GM12878 (cell line): ENCODE results near the gene NOL4L. TPM values are rescaled to one million over a fixed set of nuclear protein-coding genes. Genes with fewer than 3 reads are reported as not detected.
"Not testable (repeated sequence)": the region's sequence is repeated elsewhere in the genome, so short reads cannot be mapped to it uniquely, and the experiment has no call there.

ENCODE experiments used
- ATAC-seq: fragments of 200-7000 bp; cut with Tn5 transposase; 3 replicates; pipeline ENCODE4 v1.9.1; 2020; ENCODE audit warnings: mild to moderate bottlenecking, moderate library complexity
- BruUV-seq: library from RNA; stranded (reverse); fragments of 400-500 nt; replicated peaks from 2 replicates; lab custom pipeline; 2021; lab: Mats Ljungman, UMichigan
- CTCF ChIA-PET: fragments of 300-600 bp; sonication (Branson Sonifier 250); formaldehyde crosslinking; extraction: SDS; loops from one replicate; lab custom pipeline; 2021; ENCODE audit warnings: inconsistent platforms; lab: Yijun Ruan, JAX
- POLR2A ChIA-PET: fragments of 350-600 bp; formaldehyde crosslinking; extraction: SDS; loops from one replicate; lab custom pipeline; 2021; ENCODE audit warnings: inconsistent platforms; lab: Charles Lee
- RAD21 ChIA-PET: fragments of 300-600 bp; sonication (Branson Sonifier 250); formaldehyde crosslinking; loops from one replicate; lab custom pipeline; 2023; ENCODE audit warnings: antibody characterized with exemption; ENCODE audit not compliant: unreplicated experiment; lab: Charles Lee
- SMC1A ChIA-PET: fragments of 300-600 bp; sonication (Branson Sonifier 250); formaldehyde crosslinking; loops from one replicate; lab custom pipeline; 2023; ENCODE audit not compliant: unreplicated experiment, uncharacterized antibody; lab: Charles Lee
- DNase-seq: peaks from one replicate; pipeline ENCODE4 v3.0.0-alpha.2; 2011; ENCODE audit warnings: low read depth, low spot score
- FAIRE-seq: peaks from 3 replicates; lab custom pipeline; 2011; peaks lifted over from hg19 to GRCh38; lab: Jason Lieb, UNC
- H2AFZ ChIP-seq: 2 replicates; pipeline ENCODE4 v1.6.0; 2011; ENCODE audit warnings: low read depth, low read length, control low read depth; ENCODE audit not compliant: control insufficient read depth
- H3K27ac ChIP-seq: 2 replicates; pipeline ENCODE4 v1.5.1; 2011; ENCODE audit warnings: control low read depth; ENCODE audit not compliant: control insufficient read depth, insufficient read depth
- H3K27me3 ChIP-seq, 2 experiments: replicated peaks in 1 of 2; 2 replicates each; pipeline versions ENCODE4 v1.6.0 to v1.6.1; 2011; ENCODE audit warnings: low read length in 1 of 2; ENCODE audit not compliant: control insufficient read depth in 2 of 2, insufficient read depth in 2 of 2
- H3K36me3 ChIP-seq, 2 experiments: 2 replicates each; pipeline ENCODE4 v1.5.1; 2011; ENCODE audit warnings: low read length in 1 of 2; ENCODE audit not compliant: control insufficient read depth in 2 of 2, insufficient read depth in 2 of 2
- H3K4me1 ChIP-seq: 2 replicates; pipeline ENCODE4 v1.6.1; 2011; ENCODE audit warnings: mild to moderate bottlenecking, low read length, moderate library complexity, mixed read lengths; ENCODE audit not compliant: control insufficient read depth, insufficient read depth
- H3K4me2 ChIP-seq: 2 replicates; pipeline ENCODE4 v1.6.0; 2011; ENCODE audit warnings: control low read depth; ENCODE audit not compliant: control insufficient read depth, insufficient read depth
- H3K4me3 ChIP-seq: fragments of 200-600 bp; sonication (generic); 2 replicates; pipeline ENCODE4 v1.5.1; 2016
- H3K79me2 ChIP-seq: 2 replicates; pipeline ENCODE4 v1.6.0; 2011; ENCODE audit warnings: low read length; ENCODE audit not compliant: control insufficient read depth, insufficient read depth
- H3K9ac ChIP-seq: 2 replicates; pipeline ENCODE4 v1.8.0; 2011; ENCODE audit warnings: low read length, control low read depth, mixed read lengths; ENCODE audit not compliant: control insufficient read depth, insufficient read depth
- H3K9me3 ChIP-seq: replicated peaks from 3 replicates; pipeline ENCODE4 v1.5.1; 2011; ENCODE audit warnings: mild to moderate bottlenecking, low read length; ENCODE audit not compliant: control insufficient read depth, insufficient read depth
- H4K20me1 ChIP-seq: 2 replicates; pipeline ENCODE4 v1.6.0; 2011; ENCODE audit not compliant: control insufficient read depth, insufficient read depth
- BCL3 ChIP-seq: IDR thresholded peaks from 2 replicates; pipeline ENCODE4 v1.6.1; 2011; ENCODE audit warnings: borderline replicate concordance, low read depth, mild to moderate bottlenecking, moderate library complexity, low read length; ENCODE audit not compliant: insufficient read depth, poor library complexity, severe bottlenecking
- FOXM1 ChIP-seq: IDR thresholded peaks from 2 replicates; pipeline ENCODE4 v1.6.1; 2012; ENCODE audit warnings: low read depth, mild to moderate bottlenecking, inconsistent platforms, low read length, moderate library complexity
- PRDM15 ChIP-seq: fragments of 450-650 bp; formaldehyde crosslinking; IDR thresholded peaks from 2 replicates; pipeline ENCODE4 v1.4.0; 2020; ENCODE audit warnings: mild to moderate bottlenecking, moderate library complexity
- WGBS: methylation state at CpG from one replicate; pipeline ENCODE4 v1.1.6; 2016; ENCODE audit warnings: low lambda C conversion rate; ENCODE audit not compliant: insufficient replicate concordance, insufficient coverage; ENCODE audit errors: missing lambda C conversion rate; 5-methylcytosine and 5-hydroxymethylcytosine counted together
- in situ Hi-C: fragments of 300-500 bp; cut with MboI; formaldehyde crosslinking; loops from 9 replicates; pipeline ENCODE4 v1.14.3; 2018; ENCODE audit warnings: mixed read lengths
- intact Hi-C: fragments of 100-400 bp; cut with micrococcal nuclease; formaldehyde crosslinking; loops from one replicate; pipeline ENCODE4 v1.14.2; 2022; ENCODE audit not compliant: unreplicated experiment
- polyA plus RNA-seq, 11 experiments: library from polyadenylated mRNA; depleted of rRNA in 4 of 11; unstranded in 6 of 11; stranded (reverse) in 5 of 11; fragments of >200 nt; fragmentation: Nextera tagmentation in 4 of 11; fragmentation: Illumina TruSeq in 1 of 11; extraction: Ambion mirVana in 4 of 11; extraction: Trizol in 1 of 11; gene quantifications; 1 replicate in 1 of 11; 2 replicates in 10 of 11; pipeline versions ENCODE4 v1.2.1 to v1.2.3, GENCODE V29; 2011 to 2016; ENCODE audit warnings: inconsistent platforms in 2 of 11, missing spikeins in 2 of 11, low read depth in 1 of 11
- total RNA-seq, 4 experiments: library from RNA; depleted of rRNA in 3 of 4; stranded (reverse); fragments of >200 nt in 3 of 4; fragmentation: Illumina TruSeq in 1 of 4; extraction: Trizol in 1 of 4; gene quantifications; 2 replicates each; pipeline versions ENCODE4 v1.2.1 to v1.2.3, GENCODE V29; 2013 to 2021

The NOL4L gene
- total and polyA plus RNA-seq, 10 of the 15 experiments (the other 5 are each of a cell fraction or from before 2014, with no cell fraction given), result 2.3 to 24.0 (median 8.0) TPM

GRCh38 chr20:32594204-32594603, 9.1 kb upstream of the NOL4L start:
- no peak for DNase-seq
- Histone ChIP-seq H3K9me3 (no peaks in the 10 kb centered on the region), H3K27ac (no peak overlapping the region), H3K27me3 (no peaks in the 10 kb centered on the region), H2AFZ (no peak overlapping the region), H3K4me1 (peaks cover 23% of the 10 kb centered on the region), H4K20me1 (no peaks in the 10 kb centered on the region), H3K4me2 (no peak overlapping the region), H3K4me3 (no peak overlapping the region), H3K79me2 (no peaks in the 10 kb centered on the region), H3K36me3 (no peaks in the 10 kb centered on the region), H3K9ac (no peak overlapping the region)
- intact Hi-C loops (loop anchor here (10.0 kb wide), 1 partner anchor 51 kb away; no protein-coding TSS in a partner anchor), in situ Hi-C loops (no loop called here)
- TF ChIP-seq FOXM1, result no peak
- TF ChIP-seq PRDM15, result no peak
- no peak for TF ChIP-seq BCL3
- no TSS peak for BruUV-seq
- ATAC-seq, result no peak
- RAD21 ChIA-PET, result interaction anchor here (0.6 kb wide), 1 partner anchor 9 kb away, joined by 4 read pairs; no protein-coding TSS in a partner anchor
- no peak for FAIRE-seq
- CTCF ChIA-PET, result no interaction called here
- WGBS, result 58% methylated on average over 5 of the region's 5 CpGs
- SMC1A ChIA-PET, result no interaction called here
- POLR2A ChIA-PET, result no interaction called here

- H3K4me3 ChIP-seq, H3K4me2 ChIP-seq, H3K9ac ChIP-seq, ATAC-seq, FAIRE-seq, H2AFZ ChIP-seq, H3K9me3 ChIP-seq, H3K36me3 ChIP-seq, H3K27ac ChIP-seq, POLR2A ChIA-PET, BruUV-seq, in situ Hi-C loops, DNase-seq, H3K79me2 ChIP-seq, H4K20me1 ChIP-seq, H3K27me3 ChIP-seq: not testable (repeated sequence)
- SMC1A ChIA-PET, result interaction anchor here (0.6 to 1.4 kb wide), 3 partner anchors 11 to 59 kb away, joined by 3 to 5 read pairs (median 3); no protein-coding TSS in a partner anchor
- RAD21 ChIA-PET, result interaction anchor here (1.4 to 1.7 kb wide), 2 partner anchors 65 to 69 kb away, joined by 3 read pairs; no protein-coding TSS in a partner anchor
- WGBS, result 79% methylated on average over 4 of the region's 4 CpGs
- CTCF ChIA-PET, result interaction anchor here (0.7 to 1.1 kb wide), 2 partner anchors 72 to 769 kb away, joined by 3 to 4 read pairs; no protein-coding TSS in a partner anchor
- intact Hi-C loops, result loop anchor here (10.0 kb wide), 1 partner anchor 52 kb away; no protein-coding TSS in a partner anchor
- peaks cover 23% of the 10 kb centered on the region for H3K4me1 ChIP-seq
Measured at GRCh38 chr20:32592616-32593015, 7.5 kb upstream of the NOL4L start.
